Measurements from ENCODE around the gene STARD8.

DNA sequence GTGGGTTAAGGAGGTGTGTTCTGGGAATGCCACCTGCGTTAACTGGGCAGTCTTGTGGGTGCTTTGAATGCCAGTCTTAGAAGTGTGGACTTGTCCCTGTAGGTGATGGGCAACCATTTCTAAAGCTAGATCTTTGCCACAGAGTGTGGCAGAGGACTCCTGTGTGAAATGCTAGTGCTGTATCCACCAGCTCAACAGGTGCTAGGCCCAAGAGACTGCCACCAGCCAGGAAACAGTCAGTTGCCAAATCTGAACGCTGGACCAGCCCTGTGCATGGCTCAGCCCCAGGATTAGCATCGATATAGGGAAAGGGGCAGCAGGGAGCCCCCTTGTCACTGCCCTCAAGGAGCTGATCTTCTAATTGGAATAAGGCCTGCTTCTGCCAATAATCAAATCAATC, 35.3 kb downstream of the STARD8 start:
- TF ChIP-seq, protein P1, sequence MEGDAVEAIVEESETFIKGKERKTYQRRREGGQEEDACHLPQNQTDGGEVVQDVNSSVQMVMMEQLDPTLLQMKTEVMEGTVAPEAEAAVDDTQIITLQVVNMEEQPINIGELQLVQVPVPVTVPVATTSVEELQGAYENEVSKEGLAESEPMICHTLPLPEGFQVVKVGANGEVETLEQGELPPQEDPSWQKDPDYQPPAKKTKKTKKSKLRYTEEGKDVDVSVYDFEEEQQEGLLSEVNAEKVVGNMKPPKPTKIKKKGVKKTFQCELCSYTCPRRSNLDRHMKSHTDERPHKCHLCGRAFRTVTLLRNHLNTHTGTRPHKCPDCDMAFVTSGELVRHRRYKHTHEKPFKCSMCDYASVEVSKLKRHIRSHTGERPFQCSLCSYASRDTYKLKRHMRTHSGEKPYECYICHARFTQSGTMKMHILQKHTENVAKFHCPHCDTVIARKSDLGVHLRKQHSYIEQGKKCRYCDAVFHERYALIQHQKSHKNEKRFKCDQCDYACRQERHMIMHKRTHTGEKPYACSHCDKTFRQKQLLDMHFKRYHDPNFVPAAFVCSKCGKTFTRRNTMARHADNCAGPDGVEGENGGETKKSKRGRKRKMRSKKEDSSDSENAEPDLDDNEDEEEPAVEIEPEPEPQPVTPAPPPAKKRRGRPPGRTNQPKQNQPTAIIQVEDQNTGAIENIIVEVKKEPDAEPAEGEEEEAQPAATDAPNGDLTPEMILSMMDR (IDR thresholded peaks at IDR 0.05; ENCODE audit: low read length): no peak
- TF ChIP-seq EZH2 (IDR thresholded peaks at IDR 0.05; ENCODE audit: borderline replicate concordance, low read length): no peak
